PC-3 (cell line): ENCODE data around the gene CCNL2. TPM values are rescaled to one million over a fixed set of nuclear protein-coding genes. Genes with fewer than 3 reads are reported as not detected.

Experiments
- ATAC-seq: fragments of 200-7000 bp; cut with Tn5 transposase; 2 replicates; pipeline ENCODE4 v1.9.1; 2020; ENCODE audit warnings: mild to moderate bottlenecking, moderate library complexity
- BruUV-seq: library from RNA; stranded (reverse); fragments of 400-500 nt; replicated peaks from 2 replicates; lab custom pipeline; 2021; lab: Mats Ljungman, UMichigan
- CTCF ChIA-PET: fragments of 300-600 bp; sonication (Branson Sonifier 250); formaldehyde crosslinking; loops from one replicate; lab custom pipeline; 2022; ENCODE audit warnings: antibody characterized with exemption; lab: Charles Lee
- POLR2A ChIA-PET: fragments of 300-600 bp; sonication (Branson Sonifier 250); formaldehyde crosslinking; loops from one replicate; lab custom pipeline; 2022; ENCODE audit warnings: antibody characterized with exemption; ENCODE audit not compliant: unreplicated experiment; lab: Charles Lee
- DNase-seq: peaks from one replicate; pipeline ENCODE4 v3.0.0-alpha.2; 2015
- H2AFZ ChIP-seq: fragments of 300-600 bp; sonication (generic); 2 replicates; pipeline ENCODE4 v1.6.0; 2016; ENCODE audit warnings: antibody characterized with exemption, low read length
- H3F3A ChIP-seq: fragments of 300-600 bp; sonication (generic); one replicate; pipeline ENCODE4 v1.6.0; 2017; ENCODE audit warnings: antibody characterized with exemption, low read length, control low read depth, mild to moderate bottlenecking; ENCODE audit not compliant: unreplicated experiment
- H3K27ac ChIP-seq: fragments of 300-600 bp; sonication (generic); 2 replicates; pipeline ENCODE4 v1.5.1; 2016; ENCODE audit warnings: mild to moderate bottlenecking, low read length
- H3K27me3 ChIP-seq: fragments of 300-600 bp; sonication (generic); 2 replicates; pipeline ENCODE4 v1.6.1; 2016; ENCODE audit warnings: low read length, mixed read lengths
- H3K36me3 ChIP-seq: fragments of 300-600 bp; sonication (generic); 2 replicates; pipeline ENCODE4 v1.6.1; 2016; ENCODE audit warnings: low read depth, mixed run types, low read length, mixed read lengths
- H3K4me1 ChIP-seq: fragments of 300-600 bp; sonication (generic); 2 replicates; pipeline ENCODE4 v1.5.1; 2016; ENCODE audit warnings: low read length; ENCODE audit not compliant: insufficient read depth
- H3K4me2 ChIP-seq: fragments of 300-600 bp; sonication (generic); 2 replicates; pipeline ENCODE4 v1.6.0; 2016; ENCODE audit warnings: low read length
- H3K4me3 ChIP-seq: fragments of 300-600 bp; sonication (generic); 2 replicates; pipeline ENCODE4 v1.5.1; 2016; ENCODE audit warnings: mild to moderate bottlenecking, low read length, mixed read lengths
- H3K79me2 ChIP-seq: fragments of 300-600 bp; sonication (generic); 2 replicates; pipeline ENCODE4 v1.6.1; 2017; ENCODE audit warnings: low read length, mixed read lengths
- H3K9ac ChIP-seq: fragments of 300-600 bp; sonication (generic); 2 replicates; pipeline ENCODE4 v1.6.0; 2016; ENCODE audit warnings: mild to moderate bottlenecking, low read length
- H3K9me2 ChIP-seq: fragments of 300-600 bp; sonication (generic); replicated peaks from 2 replicates; pipeline ENCODE4 v1.6.1; 2016; ENCODE audit warnings: mixed run types, low read length, mixed read lengths
- H3K9me3 ChIP-seq: fragments of 300-600 bp; sonication (generic); 2 replicates; pipeline ENCODE4 v1.6.1; 2016; ENCODE audit warnings: low read length, mixed read lengths
- H4K20me1 ChIP-seq: fragments of 300-600 bp; sonication (generic); 2 replicates; pipeline ENCODE4 v1.6.1; 2016; ENCODE audit warnings: low read length, mixed read lengths
- EZH2 ChIP-seq: fragments of 300-600 bp; sonication (generic); IDR thresholded peaks from one replicate; pipeline ENCODE4 v1.6.1; 2017; ENCODE audit warnings: antibody characterized with exemption, mild to moderate bottlenecking, low read length; ENCODE audit not compliant: unreplicated experiment
- EZH2phosphoT487 ChIP-seq: fragments of 300-600 bp; sonication (generic); IDR thresholded peaks from 2 replicates; pipeline ENCODE4 v1.6.1; 2018; ENCODE audit warnings: mild to moderate bottlenecking, antibody characterized with exemption, low read length, borderline replicate concordance
- intact Hi-C: fragments of 100-400 bp; cut with micrococcal nuclease; formaldehyde crosslinking; loops from 2 replicates; pipeline ENCODE4 v1.9.0; 2023
- total RNA-seq: library from RNA; depleted of rRNA; stranded (reverse); fragments of >200 nt; gene quantifications from 2 replicates; pipeline ENCODE4 v1.2.3, GENCODE V29; 2014
- TF ChIP-seq, protein P1 (sequence below): fragments of 300-600 bp; sonication (generic); conservative IDR thresholded peaks from 2 replicates; pipeline ENCODE4 v1.5.1; 2017; ENCODE audit warnings: antibody characterized with exemption, low read depth, mild to moderate bottlenecking, low read length

CCNL2 gene
- total RNA-seq, 1 experiment from 2014 or later, result 385 TPM

DNA sequence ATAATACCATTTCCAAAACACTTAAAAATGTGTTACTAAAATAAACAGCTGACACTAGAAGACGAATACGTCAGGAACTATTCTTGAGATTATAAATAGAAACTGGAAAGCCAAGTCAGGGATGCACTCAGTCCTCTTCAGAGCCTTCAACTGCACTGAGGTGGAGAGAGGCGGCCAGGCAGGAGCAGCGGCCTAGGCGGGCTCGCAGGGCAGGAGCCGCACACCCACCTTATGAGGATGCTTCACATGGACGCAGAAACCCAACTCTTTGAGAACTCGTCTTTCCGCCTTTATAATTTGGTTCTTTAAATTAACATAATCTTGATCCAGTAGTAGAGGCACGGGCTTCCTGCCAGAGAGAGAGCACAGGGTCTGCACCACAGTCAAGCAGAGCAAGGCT is 4.0 kb downstream of the CCNL2 start:
- no peak for ATAC-seq
- intact Hi-C loops, result no loop called here
- DNase-seq, result no peak
- Histone ChIP-seq H3K9ac (no peak overlapping the region), H3K9me3 (no peaks in the 10 kb centered on the region), H3K4me1 (peaks cover 11% of the 10 kb centered on the region), H3K79me2 (peaks cover 88% of the 10 kb centered on the region), H3K4me3 (no peak overlapping the region), H3K4me2 (no peak overlapping the region), H3K27me3 (no peaks in the 10 kb centered on the region), H3K9me2 (no peaks in the 10 kb centered on the region), H4K20me1 (0 out of 2 replicates have a peak, but pooled peaks cover 11% of the 10 kb centered on the region), H3K36me3 (peaks cover 63% of the 10 kb centered on the region), H3F3A (no peaks in the 10 kb centered on the region), H2AFZ (no peak overlapping the region), H3K27ac (no peak overlapping the region)
- TF ChIP-seq, protein P1, sequence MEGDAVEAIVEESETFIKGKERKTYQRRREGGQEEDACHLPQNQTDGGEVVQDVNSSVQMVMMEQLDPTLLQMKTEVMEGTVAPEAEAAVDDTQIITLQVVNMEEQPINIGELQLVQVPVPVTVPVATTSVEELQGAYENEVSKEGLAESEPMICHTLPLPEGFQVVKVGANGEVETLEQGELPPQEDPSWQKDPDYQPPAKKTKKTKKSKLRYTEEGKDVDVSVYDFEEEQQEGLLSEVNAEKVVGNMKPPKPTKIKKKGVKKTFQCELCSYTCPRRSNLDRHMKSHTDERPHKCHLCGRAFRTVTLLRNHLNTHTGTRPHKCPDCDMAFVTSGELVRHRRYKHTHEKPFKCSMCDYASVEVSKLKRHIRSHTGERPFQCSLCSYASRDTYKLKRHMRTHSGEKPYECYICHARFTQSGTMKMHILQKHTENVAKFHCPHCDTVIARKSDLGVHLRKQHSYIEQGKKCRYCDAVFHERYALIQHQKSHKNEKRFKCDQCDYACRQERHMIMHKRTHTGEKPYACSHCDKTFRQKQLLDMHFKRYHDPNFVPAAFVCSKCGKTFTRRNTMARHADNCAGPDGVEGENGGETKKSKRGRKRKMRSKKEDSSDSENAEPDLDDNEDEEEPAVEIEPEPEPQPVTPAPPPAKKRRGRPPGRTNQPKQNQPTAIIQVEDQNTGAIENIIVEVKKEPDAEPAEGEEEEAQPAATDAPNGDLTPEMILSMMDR, result no peak
- no TSS peak for BruUV-seq
- CTCF ChIA-PET, result no interaction called here
- POLR2A ChIA-PET, result no interaction called here

DNA sequence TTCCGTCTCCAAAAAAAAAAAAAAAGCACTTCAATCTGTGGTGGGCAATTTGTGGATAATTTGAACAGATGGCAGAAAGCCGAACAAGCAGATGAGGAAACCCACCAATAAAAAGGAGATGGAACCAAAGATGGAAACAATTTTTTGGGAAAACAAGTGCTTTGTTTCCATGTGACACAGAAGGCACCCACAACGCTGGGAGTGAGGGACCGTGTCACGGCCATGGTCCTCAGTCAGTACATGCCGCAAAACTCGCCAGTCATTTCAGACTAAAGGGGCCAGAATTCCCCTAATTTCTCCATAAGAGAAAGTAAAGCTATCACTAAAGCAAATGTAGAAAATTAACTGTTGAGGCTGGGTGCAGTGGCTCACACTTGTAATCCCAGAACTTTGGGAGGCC is 5.0 kb downstream of the CCNL2 start:
- H3K4me3 ChIP-seq, result no peak overlapping the region
- peaks cover 11% of the 10 kb centered on the region for H3K4me1 ChIP-seq
- H3K9ac ChIP-seq, result no peak overlapping the region
- CTCF ChIA-PET, result no interaction called here
- no peak overlapping the region for H3K4me2 ChIP-seq
- DNase-seq, result no peak
- H3K9me2 ChIP-seq, result no peaks in the 10 kb centered on the region
- H3K36me3 ChIP-seq, result peaks cover 73% of the 10 kb centered on the region
- no peaks in the 10 kb centered on the region for H3K27me3 ChIP-seq
- no peaks in the 10 kb centered on the region for H3K9me3 ChIP-seq
- no TSS peak for BruUV-seq
- TF ChIP-seq EZH2 (no peak), EZH2phosphoT487 (no peak)
- TF ChIP-seq, protein P1, result no peak
- H2AFZ ChIP-seq, result no peak overlapping the region
- ATAC-seq, result no peak
- POLR2A ChIA-PET, result no interaction called here
- H4K20me1 ChIP-seq, result 0 out of 2 replicates have a peak, but pooled peaks cover 11% of the 10 kb centered on the region
- H3K79me2 ChIP-seq, result peaks cover 83% of the 10 kb centered on the region
- intact Hi-C loops, result no loop called here
- H3F3A ChIP-seq, result no peaks in the 10 kb centered on the region
- no peak overlapping the region for H3K27ac ChIP-seq

DNA sequence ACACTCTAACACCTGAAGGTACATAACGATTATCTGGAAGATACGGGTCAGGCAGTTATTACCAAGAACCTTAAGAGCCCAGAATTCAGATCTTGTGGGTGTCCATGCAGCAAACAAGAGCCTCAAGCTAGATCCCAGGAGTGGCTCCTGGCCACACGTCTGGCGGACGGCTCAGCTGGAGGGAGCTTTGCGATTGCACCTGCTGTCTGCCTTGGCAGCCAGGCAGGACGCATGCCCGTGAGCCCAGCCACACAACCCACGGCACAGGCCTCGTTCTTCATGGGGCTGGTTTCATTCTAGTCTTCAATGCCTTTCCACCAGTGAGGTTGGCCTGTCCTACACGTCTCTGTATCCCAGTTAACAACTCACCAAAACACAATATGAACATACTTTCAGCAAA is 5.7 kb downstream of the CCNL2 start:
- POLR2A ChIA-PET, result no interaction called here
- Histone ChIP-seq H3K4me2 (no peak overlapping the region), H3K9ac (no peak overlapping the region), H3K4me3 (no peak overlapping the region), H3K36me3 (peaks cover 80% of the 10 kb centered on the region), H3K27me3 (no peaks in the 10 kb centered on the region), H3K9me2 (no peaks in the 10 kb centered on the region), H3K4me1 (peaks cover 11% of the 10 kb centered on the region), H3K9me3 (no peaks in the 10 kb centered on the region), H3K27ac (no peak overlapping the region), H4K20me1 (0 out of 2 replicates have a peak, but pooled peaks cover 11% of the 10 kb centered on the region), H2AFZ (no peak overlapping the region), H3F3A (no peaks in the 10 kb centered on the region), H3K79me2 (peaks cover 76% of the 10 kb centered on the region)
- CTCF ChIA-PET, result no interaction called here
- ATAC-seq (no peak), DNase-seq (no peak)
- TF ChIP-seq EZH2phosphoT487 (no peak), EZH2 (no peak)
- TF ChIP-seq, protein P1, result no peak
- intact Hi-C loops, result no loop called here
- no TSS peak for BruUV-seq
